HL-60 (cell line): Measurements from ENCODE around the gene QRFP.

Source experiments
- CTCF ChIP-seq: IDR thresholded peaks from one replicate; pipeline ENCODE4 v1.5.1; 2011; ENCODE audit warnings: low read length, control low read depth, inconsistent platforms; ENCODE audit not compliant: insufficient read depth
- REST ChIP-seq: IDR thresholded peaks from 2 replicates; pipeline ENCODE4 v1.6.1; 2012; ENCODE audit warnings: low read depth; ENCODE audit not compliant: insufficient replicate concordance
- SPI1 ChIP-seq: IDR thresholded peaks from 2 replicates; pipeline ENCODE4 v1.6.1; 2012; ENCODE audit warnings: low read depth, mild to moderate bottlenecking, borderline replicate concordance

GRCh38 chr9:130908878-130909355 lies 12.3 kb upstream of the QRFP start:
- TF ChIP-seq CTCF: no peak
- TF ChIP-seq REST: no peak
- no peak for TF ChIP-seq SPI1
